ENCODE data around the gene SLAMF8.
A peak's percentile ranks its signal among the peaks of the same experiment; 100 is the strongest.

SLAMF8 gene

GRCh38 chr1:159826441-159827101 is at the start of gene SLAMF8:
SLAMF8 (plus strand) TSS chr1:159826873; CDS start chr1:159826899, 26 bp downstream.
- no peak within 1 kb of the TSS for H3K4me3 ChIP-seq (ENCODE audit: low read depth, low read length)
- no peak within 1 kb of the TSS for H3K27ac ChIP-seq
- H3K27me3 ChIP-seq (replicated peaks), result no peaks in the 10 kb centered on the region
- in situ Hi-C loops (cut with HindIII; ENCODE audit: low pct_ligation_motif_present, low sequenced_read_pairs), result no loop called here
- no peak for TF ChIP-seq CTCF (IDR thresholded peaks at IDR 0.05; ENCODE audit: low read depth, low read length, missing control alignments)
- no peaks in the 10 kb centered on the region for H3K36me3 ChIP-seq (replicated peaks)
- no peak for DNase-seq

- in situ Hi-C loops (cut with HindIII; ENCODE audit: low pct_ligation_motif_present, low sequenced_read_pairs), result no loop called here
- no peak for DNase-seq
- no peak overlapping the region for H3K4me3 ChIP-seq (ENCODE audit: low read depth, low read length)
- no peaks in the 10 kb centered on the region for H3K36me3 ChIP-seq (replicated peaks)
- H3K27me3 ChIP-seq (replicated peaks), result no peaks in the 10 kb centered on the region
- no peak for TF ChIP-seq CTCF (IDR thresholded peaks at IDR 0.05; ENCODE audit: low read depth, low read length, missing control alignments)
- H3K27ac ChIP-seq, result no peak overlapping the region
Observed at GRCh38 chr1:159778266-159778665, 48.4 kb upstream of the SLAMF8 start.

- in situ Hi-C loops (cut with HindIII; ENCODE audit: low pct_ligation_motif_present, low sequenced_read_pairs), result no loop called here
- no peak for DNase-seq
- no peak overlapping the region for H3K4me3 ChIP-seq (ENCODE audit: low read depth, low read length)
- no peak for TF ChIP-seq CTCF (IDR thresholded peaks at IDR 0.05; ENCODE audit: low read depth, low read length, missing control alignments)
- H3K27ac ChIP-seq, result no peak overlapping the region
- no peaks in the 10 kb centered on the region for H3K27me3 ChIP-seq (replicated peaks)
- H3K36me3 ChIP-seq (replicated peaks), result no peaks in the 10 kb centered on the region
Observed at GRCh38 chr1:159779403-159779851, 47.2 kb upstream of the SLAMF8 start.

DNA sequence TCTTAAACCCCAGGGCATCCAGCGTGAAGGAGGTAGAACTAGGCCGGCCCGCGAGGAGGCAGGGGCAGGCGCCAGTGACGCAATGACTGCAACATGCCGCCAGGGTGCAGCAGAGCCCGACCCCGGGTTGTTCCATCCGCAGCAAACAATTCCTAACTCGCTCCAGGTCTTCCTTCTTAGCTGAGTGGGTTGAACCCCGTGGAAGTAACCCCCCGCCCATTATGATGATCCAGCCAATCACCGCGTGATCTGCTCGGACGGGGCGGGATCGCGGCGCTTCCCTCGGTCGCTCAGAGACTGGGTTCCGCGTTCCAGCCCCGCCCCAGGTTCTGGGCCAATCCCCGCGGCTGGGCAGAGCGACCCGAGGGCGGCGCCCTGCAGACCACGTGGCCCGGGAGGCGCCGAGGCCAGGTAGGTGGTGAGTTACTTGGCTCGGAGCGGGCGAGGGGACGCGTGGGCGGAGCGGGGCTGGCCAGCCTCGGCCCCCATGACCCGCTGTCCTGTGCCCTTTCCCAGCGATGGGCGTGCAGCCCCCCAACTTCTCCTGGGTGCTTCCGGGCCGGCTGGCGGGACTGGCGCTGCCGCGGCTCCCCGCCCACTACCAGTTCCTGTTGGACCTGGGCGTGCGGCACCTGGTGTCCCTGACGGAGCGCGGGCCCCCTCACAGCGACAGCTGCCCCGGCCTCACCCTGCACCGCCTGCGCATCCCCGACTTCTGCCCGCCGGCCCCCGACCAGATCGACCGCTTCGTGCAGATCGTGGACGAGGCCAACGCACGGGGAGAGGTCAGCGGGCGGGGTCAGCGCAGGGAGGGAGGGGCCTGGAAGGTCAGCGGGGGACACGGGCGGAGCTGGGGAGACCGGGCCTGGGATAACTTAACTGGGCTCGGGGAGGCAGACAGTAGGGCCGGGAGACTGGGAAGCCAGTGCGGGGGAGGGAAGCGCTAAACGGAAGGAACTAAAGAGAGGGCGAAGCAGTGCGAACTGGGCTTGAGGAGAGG is 45.8 kb upstream of the SLAMF8 start, which contains the start of gene DUSP23:
DUSP23 (plus strand) TSS at position 380 of the 1,000 bp plus-strand sequence; CDS start at position 519, 139 bp downstream.
- peak; percentile 98 for DNase-seq
- Histone ChIP-seq H3K36me3 (replicated peaks) (no peaks in the 10 kb centered on the region), H3K27ac (no peak within 1 kb of the TSS), H3K27me3 (replicated peaks) (no peaks in the 10 kb centered on the region), H3K4me3 (ENCODE audit: low read depth, low read length) (peak within 1 kb of the TSS; percentile 75)
- in situ Hi-C loops (cut with HindIII; ENCODE audit: low pct_ligation_motif_present, low sequenced_read_pairs), result no loop called here
- peak; percentile 95 for TF ChIP-seq CTCF (IDR thresholded peaks at IDR 0.05; ENCODE audit: low read depth, low read length, missing control alignments)

- no peak for TF ChIP-seq CTCF (IDR thresholded peaks at IDR 0.05; ENCODE audit: low read depth, low read length, missing control alignments)
- Histone ChIP-seq H3K36me3 (replicated peaks) (no peaks in the 10 kb centered on the region), H3K27me3 (replicated peaks) (no peaks in the 10 kb centered on the region), H3K27ac (no peak overlapping the region), H3K4me3 (ENCODE audit: low read depth, low read length) (peak overlapping the region; percentile 5)
- DNase-seq, result no peak
- in situ Hi-C loops (cut with HindIII; ENCODE audit: low pct_ligation_motif_present, low sequenced_read_pairs), result no loop called here
Observed at GRCh38 chr1:159781992-159782391, 44.7 kb upstream of the SLAMF8 start.
